DOHH2 (cell line): ENCODE measurements around the gene SUMF1.

ENCODE experiments used
- H3F3A ChIP-seq: fragments of 200-600 bp; sonication (generic), shearing (Covaris generic); 2 replicates; pipeline ENCODE4 v1.6.0; 2016; ENCODE audit warnings: antibody characterized with exemption, mild to moderate bottlenecking; ENCODE audit not compliant: control insufficient read depth, insufficient read depth
- H3K27ac ChIP-seq: fragments of 200-600 bp; sonication (generic); 2 replicates; pipeline ENCODE4 v1.5.1; 2014; ENCODE audit warnings: low read depth, mild to moderate bottlenecking, low read length, moderate library complexity
- H3K27me3 ChIP-seq: fragments of 200-600 bp; sonication (generic); 2 replicates; pipeline ENCODE4 v1.6.1; 2014; ENCODE audit warnings: mild to moderate bottlenecking, low read length, mixed read lengths; ENCODE audit not compliant: control insufficient read depth
- H3K36me3 ChIP-seq: fragments of 200-600 bp; sonication (generic); 2 replicates; pipeline ENCODE4 v1.6.1; 2014; ENCODE audit warnings: mild to moderate bottlenecking, low read length, moderate library complexity, mixed read lengths; ENCODE audit not compliant: control insufficient read depth
- H3K4me1 ChIP-seq: fragments of 200-600 bp; sonication (generic); 2 replicates; pipeline ENCODE4 v1.6.1; 2014; ENCODE audit warnings: mild to moderate bottlenecking, low read length, mixed read lengths; ENCODE audit not compliant: control insufficient read depth
- H3K4me2 ChIP-seq: fragments of 200-600 bp; sonication (generic); 2 replicates; pipeline ENCODE4 v1.6.0; 2014; ENCODE audit warnings: mild to moderate bottlenecking, low read length, moderate library complexity
- H3K4me3 ChIP-seq: fragments of 200-600 bp; sonication (generic); 2 replicates; pipeline ENCODE4 v1.5.1; 2014; ENCODE audit warnings: mild to moderate bottlenecking, low read length, mixed read lengths
- H3K79me2 ChIP-seq: fragments of 200-600 bp; sonication (generic); 2 replicates; pipeline ENCODE4 v1.6.1; 2014; ENCODE audit warnings: mild to moderate bottlenecking, low read length, mixed read lengths; ENCODE audit not compliant: control insufficient read depth
- H3K9me2 ChIP-seq: fragments of 200-600 bp; sonication (generic); replicated peaks from 2 replicates; pipeline ENCODE4 v1.6.1; 2014; ENCODE audit warnings: mild to moderate bottlenecking, low read length, mixed read lengths; ENCODE audit not compliant: control insufficient read depth
- H3K9me3 ChIP-seq: fragments of 200-600 bp; sonication (generic); 2 replicates; pipeline ENCODE4 v1.6.1; 2014; ENCODE audit warnings: antibody characterized with exemption, low read length, mixed read lengths; ENCODE audit not compliant: control insufficient read depth, insufficient read depth
- H4K20me1 ChIP-seq: fragments of 200-600 bp; sonication (generic); 2 replicates; pipeline ENCODE4 v1.6.0; 2014; ENCODE audit warnings: low read depth, mild to moderate bottlenecking, antibody characterized with exemption, low read length, moderate library complexity; ENCODE audit not compliant: control insufficient read depth, insufficient read depth
- CTCF ChIP-seq: fragments of 200-600 bp; sonication (generic); IDR thresholded peaks from one replicate; pipeline ENCODE4 v1.5.1; 2014; ENCODE audit warnings: antibody characterized with exemption, mild to moderate bottlenecking, low read depth, low read length; ENCODE audit not compliant: poor library complexity, severe bottlenecking
- EZH2phosphoT487 ChIP-seq: fragments of 200-600 bp; sonication (generic); IDR thresholded peaks from 2 replicates; pipeline ENCODE4 v1.6.1; 2017; ENCODE audit warnings: borderline replicate concordance, mild to moderate bottlenecking, antibody characterized with exemption, low read length, moderate library complexity, mixed read lengths

Gene SUMF1

GRCh38 chr3:4394048-4394447 lies 73.0 kb downstream of the SUMF1 start:
- H3K4me2 ChIP-seq, result no peak overlapping the region
- no peak overlapping the region for H3K27ac ChIP-seq
- H3K79me2 ChIP-seq, result no peaks in the 10 kb centered on the region
- no peaks in the 10 kb centered on the region; the same call in 1 of the 2 replicates for H3K9me2 ChIP-seq
- H3K27me3 ChIP-seq, result no peaks in the 10 kb centered on the region
- H3K4me1 ChIP-seq, result no peaks in the 10 kb centered on the region
- H3K4me3 ChIP-seq, result no peak overlapping the region
- no peaks in the 10 kb centered on the region for H3K36me3 ChIP-seq
- no peaks in the 10 kb centered on the region for H3F3A ChIP-seq
- H3K9me3 ChIP-seq, result no peaks in the 10 kb centered on the region
- TF ChIP-seq EZH2phosphoT487 (no peak), CTCF (no peak)
- no peaks in the 10 kb centered on the region for H4K20me1 ChIP-seq

GRCh38 chr3:4392992-4393391 lies 74.1 kb downstream of the SUMF1 start:
- Histone ChIP-seq H3F3A (no peaks in the 10 kb centered on the region), H3K27me3 (no peaks in the 10 kb centered on the region), H3K9me3 (no peaks in the 10 kb centered on the region), H3K27ac (no peak overlapping the region), H4K20me1 (no peaks in the 10 kb centered on the region), H3K4me2 (no peak overlapping the region), H3K4me1 (no peaks in the 10 kb centered on the region), H3K9me2 (no peaks in the 10 kb centered on the region; the same call in 1 of the 2 replicates), H3K4me3 (no peak overlapping the region), H3K36me3 (no peaks in the 10 kb centered on the region), H3K79me2 (no peaks in the 10 kb centered on the region)
- TF ChIP-seq CTCF (no peak), EZH2phosphoT487 (no peak)

- H4K20me1 ChIP-seq, result no peaks in the 10 kb centered on the region
- no peak overlapping the region for H3K27ac ChIP-seq
- no peak for TF ChIP-seq CTCF
- TF ChIP-seq EZH2phosphoT487, result no peak
- H3K36me3 ChIP-seq, result no peaks in the 10 kb centered on the region
- H3K79me2 ChIP-seq, result no peaks in the 10 kb centered on the region
- H3K9me3 ChIP-seq, result no peaks in the 10 kb centered on the region
- H3K4me1 ChIP-seq, result no peaks in the 10 kb centered on the region
- H3K4me3 ChIP-seq, result no peak overlapping the region
- H3F3A ChIP-seq, result no peaks in the 10 kb centered on the region; the same call in 1 of the 2 replicates
- no peak overlapping the region for H3K4me2 ChIP-seq
- H3K27me3 ChIP-seq, result no peaks in the 10 kb centered on the region
- no peaks in the 10 kb centered on the region; the same call in 1 of the 2 replicates for H3K9me2 ChIP-seq
These were observed 79.6 kb downstream of the SUMF1 start for GRCh38 chr3:4387210-4388204.
